H1 (cell line): ENCODE results near the gene ACVR2B.

Experiments
- BRCA1 ChIP-seq: IDR thresholded peaks from 2 replicates; pipeline ENCODE4 v1.6.1; 2012; ENCODE audit warnings: low read depth, low read length, improper control_type of control experiment
- GABPA ChIP-seq: IDR thresholded peaks from 2 replicates; pipeline ENCODE4 v1.6.1; 2011; ENCODE audit warnings: mild to moderate bottlenecking, low read length, moderate library complexity, borderline replicate concordance; ENCODE audit not compliant: insufficient read depth
- POLR2A ChIP-seq, 2 experiments: IDR thresholded peaks; 1 replicate in 1 of 2; 2 replicates in 1 of 2; pipeline ENCODE4 v1.6.1; 2011; ENCODE audit warnings: low read depth in 2 of 2, low read length in 2 of 2, mild to moderate bottlenecking in 2 of 2; ENCODE audit errors: control extremely low read depth in 1 of 2
- SP1 ChIP-seq: IDR thresholded peaks from 2 replicates; pipeline ENCODE4 v1.6.1; 2011; ENCODE audit warnings: low read depth, low read length
- TAF1 ChIP-seq: IDR thresholded peaks from 2 replicates; pipeline ENCODE4 v1.6.1; 2011; ENCODE audit warnings: mild to moderate bottlenecking, low read depth, low read length
- TBP ChIP-seq: IDR thresholded peaks from 2 replicates; pipeline ENCODE4 v1.6.1; 2011; ENCODE audit warnings: low read depth, low read length, improper control_type of control experiment
- ZNF274 ChIP-seq: IDR thresholded peaks from 2 replicates; pipeline ENCODE4 v1.7.0; 2012; ENCODE audit warnings: low read length, borderline replicate concordance; ENCODE audit errors: extremely low read depth
- TF ChIP-seq, protein P1 (sequence below), 3 experiments: IDR thresholded peaks; 1 replicate in 2 of 3; 2 replicates in 1 of 3; pipeline versions ENCODE4 v1.5.1 to v1.6.1; 2011; ENCODE audit warnings: low read length in 3 of 3, mild to moderate bottlenecking in 3 of 3, inconsistent platforms in 2 of 3, low read depth in 1 of 3, moderate library complexity in 1 of 3; ENCODE audit not compliant: insufficient read depth in 1 of 3; ENCODE audit errors: control extremely low read depth in 1 of 3
- TF ChIP-seq, protein P2 (sequence below): IDR thresholded peaks from 2 replicates; pipeline ENCODE4 v1.6.1; 2012; ENCODE audit warnings: inconsistent platforms

DNA sequence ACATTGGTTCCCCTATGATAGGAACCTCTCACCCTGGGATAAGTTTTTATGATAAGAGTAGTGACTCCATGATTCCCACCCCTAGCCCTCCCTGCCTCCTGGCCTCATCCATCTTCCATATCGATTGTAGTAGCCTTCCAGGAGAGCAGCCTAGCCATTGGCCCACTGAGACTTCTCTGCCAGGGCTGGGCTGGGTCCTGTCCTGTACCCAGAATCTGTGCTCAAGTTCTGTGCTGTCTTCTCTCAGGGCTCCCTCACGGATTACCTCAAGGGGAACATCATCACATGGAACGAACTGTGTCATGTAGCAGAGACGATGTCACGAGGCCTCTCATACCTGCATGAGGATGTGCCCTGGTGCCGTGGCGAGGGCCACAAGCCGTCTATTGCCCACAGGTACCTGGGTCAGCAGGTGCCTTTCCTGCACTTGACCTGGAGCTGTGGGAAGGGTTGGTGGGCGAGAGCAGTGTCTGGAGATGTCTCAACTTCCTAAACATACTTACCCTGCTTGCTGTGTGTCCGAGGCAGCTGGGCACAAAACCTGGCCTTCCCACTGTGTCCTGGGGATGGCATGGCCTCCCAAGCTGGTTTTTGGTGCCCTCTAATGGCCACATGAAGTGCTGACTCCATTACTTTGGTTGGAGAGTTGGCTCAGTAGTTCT is 25.9 kb downstream of the ACVR2B start:
- no peak for TF ChIP-seq SP1
- TF ChIP-seq GABPA, result no peak
- TF ChIP-seq, protein P1, sequence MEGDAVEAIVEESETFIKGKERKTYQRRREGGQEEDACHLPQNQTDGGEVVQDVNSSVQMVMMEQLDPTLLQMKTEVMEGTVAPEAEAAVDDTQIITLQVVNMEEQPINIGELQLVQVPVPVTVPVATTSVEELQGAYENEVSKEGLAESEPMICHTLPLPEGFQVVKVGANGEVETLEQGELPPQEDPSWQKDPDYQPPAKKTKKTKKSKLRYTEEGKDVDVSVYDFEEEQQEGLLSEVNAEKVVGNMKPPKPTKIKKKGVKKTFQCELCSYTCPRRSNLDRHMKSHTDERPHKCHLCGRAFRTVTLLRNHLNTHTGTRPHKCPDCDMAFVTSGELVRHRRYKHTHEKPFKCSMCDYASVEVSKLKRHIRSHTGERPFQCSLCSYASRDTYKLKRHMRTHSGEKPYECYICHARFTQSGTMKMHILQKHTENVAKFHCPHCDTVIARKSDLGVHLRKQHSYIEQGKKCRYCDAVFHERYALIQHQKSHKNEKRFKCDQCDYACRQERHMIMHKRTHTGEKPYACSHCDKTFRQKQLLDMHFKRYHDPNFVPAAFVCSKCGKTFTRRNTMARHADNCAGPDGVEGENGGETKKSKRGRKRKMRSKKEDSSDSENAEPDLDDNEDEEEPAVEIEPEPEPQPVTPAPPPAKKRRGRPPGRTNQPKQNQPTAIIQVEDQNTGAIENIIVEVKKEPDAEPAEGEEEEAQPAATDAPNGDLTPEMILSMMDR (IDR thresholded peaks at IDR 0.05; ENCODE audit: control extremely low read depth in 1 of 3, insufficient read depth in 1 of 3, low read depth in 1 of 3, low read length in 3 of 3), result peak in 2 of 3 experiments; percentile 81 to 88; a peak in 3 of 4 replicates
- no peak for TF ChIP-seq TBP
- TF ChIP-seq, protein P2, sequence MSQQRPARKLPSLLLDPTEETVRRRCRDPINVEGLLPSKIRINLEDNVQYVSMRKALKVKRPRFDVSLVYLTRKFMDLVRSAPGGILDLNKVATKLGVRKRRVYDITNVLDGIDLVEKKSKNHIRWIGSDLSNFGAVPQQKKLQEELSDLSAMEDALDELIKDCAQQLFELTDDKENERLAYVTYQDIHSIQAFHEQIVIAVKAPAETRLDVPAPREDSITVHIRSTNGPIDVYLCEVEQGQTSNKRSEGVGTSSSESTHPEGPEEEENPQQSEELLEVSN, result no peak
- TF ChIP-seq ZNF274, result no peak
- no peak for TF ChIP-seq BRCA1
- TF ChIP-seq POLR2A (IDR thresholded peaks at IDR 0.05; ENCODE audit: control extremely low read depth in 1 of 2, low read depth in 2 of 2, low read length in 2 of 2), result no peak
- TF ChIP-seq TAF1, result no peak
